ENCODE measurements around the gene KCNIP1. TPM values are rescaled to one million over a fixed set of nuclear protein-coding genes. Genes with fewer than 3 reads are reported as not detected.

KCNIP1 gene
- total and polyA plus RNA-seq, 10 of the 15 experiments (the other 5 are each of a cell fraction or from before 2014, with no cell fraction given), result not detected

GRCh38 chr5:170576602-170577535 is 73.0 kb downstream of the KCNIP1 start (continued):
- TF ChIP-seq SIX5 (IDR thresholded peaks at IDR 0.05; ENCODE audit: low read depth, low read length, severe bottlenecking) (no peak), POLR2AphosphoS5 (IDR thresholded peaks at IDR 0.05; ENCODE audit: low read length) (no peak), PRDM15 (CRISPR knock-in tag; IDR thresholded peaks at IDR 0.05) (no peak), MYC (IDR thresholded peaks at IDR 0.05; ENCODE audit: insufficient read depth, insufficient read length, insufficient replicate concordance, low read length, severe bottlenecking) (no peak), ZNF217 (IDR thresholded peaks at IDR 0.05) (0 out of 2 replicates have a peak, but pooled peaks have one; percentile 20), MYB (IDR thresholded peaks at IDR 0.05; ENCODE audit: borderline replicate concordance, low read depth, low read length) (no peak), SPI1 (IDR thresholded peaks at IDR 0.05; ENCODE audit: borderline replicate concordance, insufficient read depth, low read depth, low read length) (peak; percentile 87), ATF2 (IDR thresholded peaks at IDR 0.05; ENCODE audit: low read length) (no peak), EP300 (IDR thresholded peaks at IDR 0.05; ENCODE audit: borderline replicate concordance in 1 of 2, control insufficient read depth in 1 of 2, low read depth in 2 of 2, low read length in 2 of 2) (peak in 1 of 2 experiments; percentile 37; a peak in 1 of 4 replicates), ZNF207 (IDR thresholded peaks at IDR 0.05; ENCODE audit: borderline replicate concordance) (no peak), CEBPZ (IDR thresholded peaks at IDR 0.05; ENCODE audit: low read depth, low read length) (no peak)

Data from GM12878 (cell line).